ENCODE measurements around the gene FAXDC2. TPM values are rescaled to one million over a fixed set of nuclear protein-coding genes. Genes with fewer than 3 reads are reported as not detected.

FAXDC2 gene
- total and polyA plus RNA-seq, 2 of the 13 experiments (the other 11 are each of a cell fraction or from before 2014, with no cell fraction given), result 4.7 to 58.8 TPM

- TF ChIP-seq ZNF281 (CRISPR knock-in tag; IDR thresholded peaks at IDR 0.05; ENCODE audit: borderline replicate concordance), result peak; percentile 63
- TF ChIP-seq KMT2B (CRISPR knock-in tag; IDR thresholded peaks at IDR 0.05), result peak; percentile 58; the same call in 1 of the 2 replicates
- TF ChIP-seq ZNF775 (CRISPR knock-in tag; IDR thresholded peaks at IDR 0.05; ENCODE audit: borderline replicate concordance), result no peak
- no peak for TF ChIP-seq AHR (CRISPR knock-in tag; IDR thresholded peaks at IDR 0.05)
- 0 out of 2 replicates have a peak, but pooled peaks have one; percentile 48 for TF ChIP-seq XBP1 (CRISPR knock-in tag; IDR thresholded peaks at IDR 0.05)
- no peak for TF ChIP-seq TSC22D2 (CRISPR knock-in tag; IDR thresholded peaks at IDR 0.05; ENCODE audit: borderline replicate concordance)
- TF ChIP-seq, protein P1, sequence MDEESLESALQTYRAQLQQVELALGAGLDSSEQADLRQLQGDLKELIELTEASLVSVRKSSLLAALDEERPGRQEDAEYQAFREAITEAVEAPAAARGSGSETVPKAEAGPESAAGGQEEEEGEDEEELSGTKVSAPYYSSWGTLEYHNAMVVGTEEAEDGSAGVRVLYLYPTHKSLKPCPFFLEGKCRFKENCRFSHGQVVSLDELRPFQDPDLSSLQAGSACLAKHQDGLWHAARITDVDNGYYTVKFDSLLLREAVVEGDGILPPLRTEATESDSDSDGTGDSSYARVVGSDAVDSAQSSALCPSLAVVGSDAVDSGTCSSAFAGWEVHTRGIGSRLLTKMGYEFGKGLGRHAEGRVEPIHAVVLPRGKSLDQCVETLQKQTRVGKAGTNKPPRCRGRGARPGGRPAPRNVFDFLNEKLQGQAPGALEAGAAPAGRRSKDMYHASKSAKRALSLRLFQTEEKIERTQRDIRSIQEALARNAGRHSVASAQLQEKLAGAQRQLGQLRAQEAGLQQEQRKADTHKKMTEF (CRISPR knock-in tag; IDR thresholded peaks at IDR 0.05), result no peak
- TF ChIP-seq CENPT (CRISPR knock-in tag; IDR thresholded peaks at IDR 0.05; ENCODE audit: low read depth), result no peak
- peak; percentile 71 for TF ChIP-seq ZNF747 (CRISPR knock-in tag; IDR thresholded peaks at IDR 0.05; ENCODE audit: borderline replicate concordance)
- 0 out of 2 replicates have a peak, but pooled peaks have one; percentile 34 for TF ChIP-seq HOXA5 (CRISPR knock-in tag; IDR thresholded peaks at IDR 0.05)
- no peak for TF ChIP-seq E2F5 (CRISPR knock-in tag; conservative IDR thresholded peaks at IDR 0.05)
- TF ChIP-seq ZNF83 (CRISPR knock-in tag; IDR thresholded peaks at IDR 0.05; ENCODE audit: borderline replicate concordance), result no peak
- TF ChIP-seq HNRNPUL1 (IDR thresholded peaks at IDR 0.05; ENCODE audit: low read depth, low read length), result no peak
- TF ChIP-seq ZFP1 (CRISPR knock-in tag; IDR thresholded peaks at IDR 0.05), result no peak
- TF ChIP-seq NFKB2 (CRISPR knock-in tag; IDR thresholded peaks at IDR 0.05; ENCODE audit: borderline replicate concordance), result peak; percentile 81; the same call in 1 of the 2 replicates
- TF ChIP-seq, protein P2, sequence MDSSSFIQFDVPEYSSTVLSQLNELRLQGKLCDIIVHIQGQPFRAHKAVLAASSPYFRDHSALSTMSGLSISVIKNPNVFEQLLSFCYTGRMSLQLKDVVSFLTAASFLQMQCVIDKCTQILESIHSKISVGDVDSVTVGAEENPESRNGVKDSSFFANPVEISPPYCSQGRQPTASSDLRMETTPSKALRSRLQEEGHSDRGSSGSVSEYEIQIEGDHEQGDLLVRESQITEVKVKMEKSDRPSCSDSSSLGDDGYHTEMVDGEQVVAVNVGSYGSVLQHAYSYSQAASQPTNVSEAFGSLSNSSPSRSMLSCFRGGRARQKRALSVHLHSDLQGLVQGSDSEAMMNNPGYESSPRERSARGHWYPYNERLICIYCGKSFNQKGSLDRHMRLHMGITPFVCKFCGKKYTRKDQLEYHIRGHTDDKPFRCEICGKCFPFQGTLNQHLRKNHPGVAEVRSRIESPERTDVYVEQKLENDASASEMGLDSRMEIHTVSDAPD (CRISPR knock-in tag; IDR thresholded peaks at IDR 0.05), result 0 out of 2 replicates have a peak, but pooled peaks have one; percentile 18
- TF ChIP-seq ZNF282 (IDR thresholded peaks at IDR 0.05; ENCODE audit: partially characterized antibody), result no peak
- no peak for TF ChIP-seq ZNF614 (CRISPR knock-in tag; IDR thresholded peaks at IDR 0.05; ENCODE audit: borderline replicate concordance)
- no peak for TF ChIP-seq STAT6 (CRISPR knock-in tag; IDR thresholded peaks at IDR 0.05; ENCODE audit: borderline replicate concordance)
- TF ChIP-seq EHMT2 (IDR thresholded peaks at IDR 0.05; ENCODE audit: borderline replicate concordance, low read depth, low read length), result no peak
Observed at GRCh38 chr5:154857530-154858296, 7.3 kb upstream of the FAXDC2 start (continued).

Measured in HepG2 (cell line).